SK-N-SH treated with all-trans-retinoic acid at 6 μM for 48 hours (cell line): ENCODE results near the gene MYL6B.

ENCODE experiments used
- ATAC-seq: fragments of 200-7000 bp; cut with Tn5 transposase; 3 replicates; pipeline ENCODE4 v1.9.1; 2020; ENCODE audit warnings: mild to moderate bottlenecking, moderate library complexity
- ARNTL ChIP-seq: fragments of 450-650 bp; formaldehyde crosslinking; IDR thresholded peaks from 2 replicates; pipeline ENCODE4 v1.5.0; 2020; ENCODE audit warnings: low read depth, mild to moderate bottlenecking, moderate library complexity, borderline replicate concordance
- CREB5 ChIP-seq: fragments of 250-450 bp; sonication (Bioruptor Pico); IDR thresholded peaks from 2 replicates; pipeline ENCODE4 v1.5.1; 2020; ENCODE audit warnings: low read depth, mild to moderate bottlenecking, moderate library complexity
- CSDC2 ChIP-seq: fragments of 250-450 bp; sonication (Bioruptor Pico); IDR thresholded peaks from 2 replicates; pipeline ENCODE4 v1.5.0; 2020; ENCODE audit warnings: mild to moderate bottlenecking, moderate library complexity
- CSRNP3 ChIP-seq: fragments of 250-450 bp; sonication (Bioruptor Pico); IDR thresholded peaks from 2 replicates; pipeline ENCODE4 v1.5.1; 2021; ENCODE audit warnings: mild to moderate bottlenecking, moderate library complexity
- ESRRG ChIP-seq: fragments of 250-450 bp; sonication (Bioruptor Pico); IDR thresholded peaks from 2 replicates; pipeline ENCODE4 v1.6.1; 2021; ENCODE audit warnings: mild to moderate bottlenecking
- ISL1 ChIP-seq: fragments of 250-450 bp; sonication (Bioruptor Pico); IDR thresholded peaks from 2 replicates; pipeline ENCODE4 v2.1.2; 2022; ENCODE audit warnings: mild to moderate bottlenecking, moderate library complexity
- PATZ1 ChIP-seq: fragments of 250-450 bp; sonication (Bioruptor Pico); IDR thresholded peaks from 2 replicates; pipeline ENCODE4 v1.8.0; 2020; ENCODE audit warnings: mild to moderate bottlenecking, moderate library complexity, borderline replicate concordance
- SNAI2 ChIP-seq: fragments of 250-450 bp; sonication (Bioruptor Pico); IDR thresholded peaks from 2 replicates; pipeline ENCODE4 v1.5.0; 2020; ENCODE audit warnings: mild to moderate bottlenecking, moderate library complexity
- TOX ChIP-seq: fragments of 250-450 bp; sonication (Bioruptor Pico); IDR thresholded peaks from 2 replicates; pipeline ENCODE4 v1.8.0; 2021; ENCODE audit warnings: mild to moderate bottlenecking, moderate library complexity, borderline replicate concordance
- TSHZ2 ChIP-seq: fragments of 250-450 bp; sonication (Bioruptor Pico); IDR thresholded peaks from 2 replicates; pipeline ENCODE4 v1.5.0; 2020; ENCODE audit warnings: mild to moderate bottlenecking, moderate library complexity
- ZFP3 ChIP-seq: fragments of 250-450 bp; sonication (Bioruptor Pico); IDR thresholded peaks from 2 replicates; pipeline ENCODE4 v1.5.0; 2020; ENCODE audit warnings: mild to moderate bottlenecking, moderate library complexity
- ZFP30 ChIP-seq: fragments of 450-650 bp; formaldehyde crosslinking; IDR thresholded peaks from 2 replicates; pipeline ENCODE4 v1.5.0; 2022; ENCODE audit warnings: mild to moderate bottlenecking, moderate library complexity
- ZNF565 ChIP-seq: fragments of 450-650 bp; formaldehyde crosslinking; conservative IDR thresholded peaks from 2 replicates; pipeline ENCODE4 v1.5.0; 2020; ENCODE audit warnings: low read depth, mild to moderate bottlenecking, moderate library complexity
- ZNF70 ChIP-seq: fragments of 450-650 bp; formaldehyde crosslinking; IDR thresholded peaks from 2 replicates; pipeline ENCODE4 v1.5.0; 2020; ENCODE audit warnings: mild to moderate bottlenecking, moderate library complexity
- ZNF8 ChIP-seq: fragments of 450-650 bp; formaldehyde crosslinking; IDR thresholded peaks from 2 replicates; pipeline ENCODE4 v1.5.0; 2020; ENCODE audit warnings: mild to moderate bottlenecking, moderate library complexity

MYL6B gene

GRCh38 chr12:56193025-56193578 lies 40.7 kb downstream of the MYL6B start:
- 0 out of 3 replicates have a peak, but pooled peaks have one; percentile 8 for ATAC-seq
- TF ChIP-seq TSHZ2 (CRISPR knock-in tag) (peak; percentile 12; the same call in 1 of the 2 replicates), ZFP3 (no peak), ZNF565 (CRISPR knock-in tag) (no peak), ZNF70 (CRISPR knock-in tag) (no peak), CSDC2 (CRISPR knock-in tag) (no peak)
- TF ChIP-seq, all 23 proteins: peak for 1

- TF ChIP-seq CSDC2 (CRISPR knock-in tag) (0 out of 2 replicates have a peak, but pooled peaks have one; percentile 17), ZFP3 (peak; percentile 74), SNAI2 (CRISPR knock-in tag) (peak; percentile 73; the same call in 1 of the 2 replicates), CSRNP3 (CRISPR knock-in tag) (peak; percentile 69; the same call in 1 of the 2 replicates), PATZ1 (CRISPR knock-in tag) (peak; percentile 69; the same call in 1 of the 2 replicates), CREB5 (CRISPR knock-in tag) (peak; percentile 97), ESRRG (CRISPR knock-in tag) (0 out of 2 replicates have a peak, but pooled peaks have one; percentile 68), ISL1 (peak; percentile 100)
- TF ChIP-seq, all 23 proteins: peak for 8; not testable (repeated sequence) for 15
- peak; percentile 87 for ATAC-seq
Measured at GRCh38 chr12:56196818-56197550, 44.6 kb downstream of the MYL6B start.

- TF ChIP-seq CSDC2 (CRISPR knock-in tag), result no peak
- no peak for TF ChIP-seq TOX (CRISPR knock-in tag)
- TF ChIP-seq ARNTL, result no peak
- no peak for TF ChIP-seq ZFP30 (CRISPR knock-in tag)
- TF ChIP-seq ZNF8, result no peak
- TF ChIP-seq ESRRG (CRISPR knock-in tag), result no peak
- TF ChIP-seq SNAI2 (CRISPR knock-in tag), result no peak
- TF ChIP-seq ZFP3, result no peak
- TF ChIP-seq TSHZ2 (CRISPR knock-in tag), result no peak
- ATAC-seq, result no peak
Measured at GRCh38 chr12:56197921-56198635, 45.7 kb downstream of the MYL6B start.
